ENCODE results near the gene KIRREL3. TPM values are rescaled to one million over a fixed set of nuclear protein-coding genes. Genes with fewer than 3 reads are reported as not detected.
A peak's percentile ranks its signal among the peaks of the same experiment; 100 is the strongest.

The KIRREL3 gene
- total RNA-seq, 1 donor from 2014 or later: not detected

- Histone ChIP-seq H3K36me3 (no peaks in the 10 kb centered on the region), H3K4me3 (no peak overlapping the region), H3K9me3 (no peaks in the 10 kb centered on the region), H3K4me1 (peaks cover 4% of the 10 kb centered on the region), H3K27me3 (no peaks in the 10 kb centered on the region), H3K27ac (no peak overlapping the region)
- DNase-seq (no peak), ATAC-seq (no peak)
- intact Hi-C loops (cut with DNase I): no loop called here
- TF ChIP-seq CTCF (IDR thresholded peaks at IDR 0.05): no peak
These were observed 523.6 kb downstream of the KIRREL3 start for GRCh38 chr11:126476977-126477376.

DNA sequence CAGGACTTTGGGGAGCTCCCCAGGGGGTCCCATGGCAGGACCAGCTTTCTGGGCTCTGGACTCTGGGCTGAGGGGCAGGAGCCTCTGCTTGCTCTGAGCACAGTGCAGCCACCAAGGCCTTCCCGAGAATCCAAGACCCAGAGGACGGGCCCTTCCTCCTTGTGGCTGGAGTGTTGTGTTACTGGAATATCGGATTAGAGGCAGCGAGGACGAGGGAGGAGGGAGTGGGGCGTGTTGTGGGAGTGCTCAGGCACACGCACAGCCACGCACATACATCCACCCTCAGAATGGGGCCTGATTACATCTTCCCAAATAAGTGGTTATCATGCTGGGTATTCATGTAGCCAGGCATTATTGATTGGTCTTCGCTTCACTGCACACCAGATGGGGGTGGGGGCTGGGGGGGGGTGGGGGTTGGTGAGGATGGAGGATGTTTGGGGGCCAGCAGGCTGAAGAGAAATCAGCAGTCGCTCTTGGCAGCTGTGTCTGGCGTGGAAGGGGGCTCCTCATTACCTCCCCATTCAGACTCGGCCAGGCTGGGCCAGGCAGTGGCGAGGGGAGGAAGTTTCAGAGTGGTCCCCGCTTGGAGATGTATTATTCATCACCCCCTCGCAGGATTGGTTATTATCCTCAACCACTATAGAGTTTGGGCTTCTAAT lies 524.2 kb downstream of the KIRREL3 start:
- no peaks in the 10 kb centered on the region for H3K27me3 ChIP-seq
- intact Hi-C loops (cut with DNase I): no loop called here
- peaks cover 4% of the 10 kb centered on the region for H3K4me1 ChIP-seq
- no peaks in the 10 kb centered on the region for H3K9me3 ChIP-seq
- TF ChIP-seq CTCF (IDR thresholded peaks at IDR 0.05): no peak
- no peaks in the 10 kb centered on the region for H3K36me3 ChIP-seq
- DNase-seq: no peak
- H3K4me3 ChIP-seq: no peak overlapping the region
- no peak for ATAC-seq
- no peak overlapping the region for H3K27ac ChIP-seq

DNA sequence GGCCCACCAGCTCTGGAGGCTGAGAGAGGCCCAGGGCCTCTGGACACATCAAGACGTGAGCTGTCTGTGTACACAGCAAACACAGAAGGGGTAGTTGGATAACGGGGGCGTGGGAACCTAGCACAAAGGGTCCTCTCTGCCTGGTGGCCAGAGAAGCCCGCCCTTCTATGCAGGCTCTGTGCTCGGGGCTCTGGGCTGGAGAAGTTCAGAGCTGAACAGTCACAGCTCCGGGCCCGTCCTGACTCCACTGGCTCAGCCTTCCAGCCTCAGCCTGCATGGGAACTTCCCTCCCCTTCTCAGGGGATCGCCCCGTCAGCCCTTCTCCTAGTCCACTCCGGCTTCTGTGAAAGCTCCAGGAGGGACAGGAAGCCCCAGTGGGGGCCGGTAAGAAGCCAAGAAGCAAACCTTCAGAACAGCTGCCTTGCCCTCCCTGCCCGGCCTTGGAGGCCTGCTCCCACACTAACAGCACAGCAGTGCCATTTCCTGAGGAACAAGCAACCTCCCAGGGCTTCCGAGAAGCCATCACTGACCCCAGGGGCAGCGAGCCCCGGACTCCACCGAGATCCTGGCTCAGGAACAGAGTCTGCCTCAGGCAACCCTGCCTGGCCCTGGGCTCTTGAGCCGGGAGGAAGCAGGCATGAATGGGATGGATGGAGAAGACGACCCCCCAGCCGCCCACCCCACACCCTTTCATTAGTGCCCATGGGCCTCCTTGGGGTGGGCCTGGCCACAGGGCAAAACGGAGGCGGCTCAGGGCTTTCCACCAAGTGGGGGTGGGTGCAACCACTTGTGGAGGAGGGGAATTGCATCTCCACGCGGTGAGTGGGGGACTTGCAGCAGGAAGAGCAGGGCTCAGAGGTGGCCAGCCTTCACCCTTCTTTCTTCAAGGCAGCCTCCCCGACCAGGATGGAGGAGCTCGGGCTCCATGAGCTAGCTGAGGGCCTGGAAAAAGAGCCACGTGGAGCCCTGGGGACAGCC lies 525.3 kb downstream of the KIRREL3 start:
- DNase-seq: no peak
- Histone ChIP-seq H3K27ac (peak overlapping the region; percentile 48), H3K4me3 (no peak overlapping the region), H3K36me3 (no peaks in the 10 kb centered on the region), H3K9me3 (no peaks in the 10 kb centered on the region), H3K27me3 (no peaks in the 10 kb centered on the region), H3K4me1 (peaks cover under 1% of the 10 kb centered on the region)
- intact Hi-C loops (cut with DNase I): no loop called here
- ATAC-seq: peak; percentile 16
- no peak for TF ChIP-seq CTCF (IDR thresholded peaks at IDR 0.05)

- intact Hi-C loops (cut with DNase I): no loop called here
- ATAC-seq: no peak
These were observed 526.4 kb downstream of the KIRREL3 start for GRCh38 chr11:126474220-126474619.

GRCh38 chr11:126473269-126473668 lies 527.3 kb downstream of the KIRREL3 start:
- no peaks in the 10 kb centered on the region for H3K27me3 ChIP-seq
- TF ChIP-seq CTCF (IDR thresholded peaks at IDR 0.05): no peak
- H3K4me3 ChIP-seq: no peak overlapping the region
- no peaks in the 10 kb centered on the region for H3K9me3 ChIP-seq
- no peaks in the 10 kb centered on the region for H3K36me3 ChIP-seq
- no peak overlapping the region for H3K27ac ChIP-seq
- ATAC-seq (no peak), DNase-seq (no peak)
- H3K4me1 ChIP-seq: peaks cover 8% of the 10 kb centered on the region
- intact Hi-C loops (cut with DNase I): no loop called here

More at GRCh38 chr11:126474220-126474619, 526.4 kb downstream of the KIRREL3 start:
- H3K27ac ChIP-seq: peak overlapping the region; percentile 48
- H3K27me3 ChIP-seq: no peaks in the 10 kb centered on the region
- H3K9me3 ChIP-seq: no peaks in the 10 kb centered on the region
- no peak for DNase-seq
- no peaks in the 10 kb centered on the region for H3K4me1 ChIP-seq
- no peak overlapping the region for H3K4me3 ChIP-seq
- no peaks in the 10 kb centered on the region for H3K36me3 ChIP-seq
- no peak for TF ChIP-seq CTCF (IDR thresholded peaks at IDR 0.05)
